Glomerular visceral epithelial cell (primary cell): ENCODE results near the gene DRD2.

Experiments used
- DNase-seq: peaks from one replicate; pipeline ENCODE4 v3.0.0-alpha.2; 2016; ENCODE audit errors: extremely low spot score

The DRD2 gene

GRCh38 chr11:113400631-113401230 is 74.5 kb downstream of the DRD2 start:
- no peak for DNase-seq

GRCh38 chr11:113398669-113399430 is 76.3 kb downstream of the DRD2 start:
- DNase-seq: no peak

- DNase-seq: no peak
Measured at GRCh38 chr11:113397821-113398220, 77.4 kb downstream of the DRD2 start.

- no peak for DNase-seq
Measured at GRCh38 chr11:113397212-113397611, 78.0 kb downstream of the DRD2 start.

GRCh38 chr11:113396690-113397089 is 78.5 kb downstream of the DRD2 start:
- no peak for DNase-seq

GRCh38 chr11:113395782-113396336 is 79.3 kb downstream of the DRD2 start:
- DNase-seq: no peak

GRCh38 chr11:113394919-113395318 is 80.3 kb downstream of the DRD2 start:
- no peak for DNase-seq

GRCh38 chr11:113393501-113393985 is 81.7 kb downstream of the DRD2 start:
- DNase-seq: no peak

GRCh38 chr11:113392236-113392921 is 82.8 kb downstream of the DRD2 start:
- DNase-seq: no peak

- DNase-seq: no peak
Measured at GRCh38 chr11:113389272-113389671, 85.9 kb downstream of the DRD2 start.

GRCh38 chr11:113387605-113388211 is 87.5 kb downstream of the DRD2 start, which contains the start of gene ANKK1:
Gene ANKK1, plus strand, starts transcription at chr11:113387779. Its CDS starts 106 bp downstream, at chr11:113387885.
- peak; percentile 13 for DNase-seq

- no peak for DNase-seq
Measured at GRCh38 chr11:113386866-113387265, 88.3 kb downstream of the DRD2 start.

- no peak for DNase-seq
Measured at GRCh38 chr11:113385749-113386148, 89.4 kb downstream of the DRD2 start.

GRCh38 chr11:113384551-113384950 is 90.6 kb downstream of the DRD2 start:
- peak; percentile 72 for DNase-seq

- DNase-seq: no peak
Measured at GRCh38 chr11:113382121-113382520, 93.1 kb downstream of the DRD2 start.

GRCh38 chr11:113378692-113379091 is 96.5 kb downstream of the DRD2 start:
- DNase-seq: no peak

GRCh38 chr11:113377681-113378412 is 97.4 kb downstream of the DRD2 start:
- no peak for DNase-seq

- no peak for DNase-seq
Measured at GRCh38 chr11:113376156-113376555, 99.0 kb downstream of the DRD2 start.

GRCh38 chr11:113375402-113375801 is 99.8 kb downstream of the DRD2 start:
- no peak for DNase-seq

- DNase-seq: no peak
Measured at GRCh38 chr11:113373981-113374560, 101.1 kb downstream of the DRD2 start.

GRCh38 chr11:113373306-113373705 is 101.9 kb downstream of the DRD2 start:
- DNase-seq: no peak
